Hepatocyte (in vitro differentiated cells): ENCODE data around the gene FNIP2. TPM values are rescaled to one million over a fixed set of nuclear protein-coding genes. Genes with fewer than 3 reads are reported as not detected.
A peak's percentile ranks its signal among the peaks of the same experiment; 100 is the strongest.

ENCODE experiments used
- DNase-seq: peaks from one replicate; pipeline ENCODE4 v3.0.0-alpha.2; 2016; ENCODE audit warnings: low spot score
- H2AFZ ChIP-seq: fragments of 200-600 bp; sonication (generic); 2 replicates; pipeline ENCODE4 v1.6.0; 2016; ENCODE audit warnings: antibody characterized with exemption, mild to moderate bottlenecking
- H3K27ac ChIP-seq: fragments of 200-600 bp; sonication (generic); 2 replicates; pipeline ENCODE4 v1.5.1; 2016; ENCODE audit warnings: mild to moderate bottlenecking
- H3K27me3 ChIP-seq: fragments of 200-600 bp; sonication (generic); 2 replicates; pipeline ENCODE4 v1.6.1; 2016
- H3K36me3 ChIP-seq: fragments of 200-600 bp; sonication (generic); replicated peaks from 2 replicates; pipeline ENCODE4 v1.5.1; 2016; ENCODE audit warnings: low read depth; ENCODE audit not compliant: insufficient read depth
- H3K4me1 ChIP-seq: fragments of 200-600 bp; sonication (generic); 2 replicates; pipeline ENCODE4 v1.5.1; 2016; ENCODE audit warnings: mild to moderate bottlenecking, moderate library complexity; ENCODE audit not compliant: insufficient read depth
- H3K4me2 ChIP-seq: fragments of 200-600 bp; sonication (generic); 2 replicates; pipeline ENCODE4 v1.6.0; 2016
- H3K4me3 ChIP-seq: fragments of 200-600 bp; sonication (generic); 2 replicates; pipeline ENCODE4 v1.5.1; 2016; ENCODE audit warnings: mild to moderate bottlenecking
- H3K79me2 ChIP-seq: fragments of 200-600 bp; sonication (generic); 2 replicates; pipeline ENCODE4 v1.6.0; 2017; ENCODE audit warnings: mild to moderate bottlenecking
- H3K9me2 ChIP-seq: fragments of 200-600 bp; sonication (generic); replicated peaks from 2 replicates; pipeline ENCODE4 v1.6.0; 2017; ENCODE audit warnings: mild to moderate bottlenecking; ENCODE audit not compliant: insufficient read depth
- H3K9me3 ChIP-seq: fragments of 200-600 bp; sonication (generic); 2 replicates; pipeline ENCODE4 v1.5.1; 2016; ENCODE audit warnings: low read depth, mild to moderate bottlenecking
- H4K20me1 ChIP-seq: fragments of 200-600 bp; sonication (generic); 2 replicates; pipeline ENCODE4 v1.6.0; 2016; ENCODE audit warnings: mild to moderate bottlenecking; ENCODE audit not compliant: insufficient read depth, poor library complexity, severe bottlenecking
- CTCF ChIP-seq: fragments of 200-600 bp; sonication (generic); IDR thresholded peaks from 2 replicates; pipeline ENCODE4 v1.5.1; 2016; ENCODE audit warnings: antibody characterized with exemption, mild to moderate bottlenecking; ENCODE audit not compliant: poor library complexity
- EZH2 ChIP-seq: fragments of 200-600 bp; sonication (generic); IDR thresholded peaks from 2 replicates; pipeline ENCODE4 v1.6.1; 2016; ENCODE audit warnings: antibody characterized with exemption, mild to moderate bottlenecking, borderline replicate concordance
- EZH2phosphoT487 ChIP-seq: fragments of 200-600 bp; sonication (generic); IDR thresholded peaks from one replicate; pipeline ENCODE4 v1.6.1; 2018; ENCODE audit warnings: antibody characterized with exemption, mild to moderate bottlenecking, low read depth, moderate library complexity; ENCODE audit not compliant: unreplicated experiment, severe bottlenecking
- WGBS: methylation state at CpG from one replicate; pipeline ENCODE4 v1.1.6; 2016; ENCODE audit warnings: low lambda C conversion rate; ENCODE audit errors: missing lambda C conversion rate; 5-methylcytosine and 5-hydroxymethylcytosine counted together
- polyA plus RNA-seq: library from polyadenylated mRNA; unstranded; fragments of >200 nt; fragmentation: Nextera tagmentation; extraction: Ambion mirVana; gene quantifications from 2 replicates; pipeline ENCODE4 v1.2.1, GENCODE V29; 2016
- total RNA-seq: library from RNA; depleted of rRNA; stranded (reverse); fragments of >200 nt; gene quantifications from 2 replicates; pipeline ENCODE4 v1.2.3, GENCODE V29; 2014

FNIP2 gene
- total and polyA plus RNA-seq, 2 experiments from 2014 or later: 20.8 to 61.0 TPM

GRCh38 chr4:158775091-158775651, 6.3 kb downstream of the FNIP2 start:
- H2AFZ ChIP-seq: peak overlapping the region; percentile 8
- peaks cover 100% of the 10 kb centered on the region for H3K79me2 ChIP-seq
- no peaks in the 10 kb centered on the region for H3K9me3 ChIP-seq
- whole genome bisulfite sequencing: 56% methylated on average over 1 of the region's 1 CpG
- H4K20me1 ChIP-seq: no peaks in the 10 kb centered on the region
- peak; percentile 36 for DNase-seq
- H3K4me2 ChIP-seq: peak overlapping the region; percentile 26
- no peaks in the 10 kb centered on the region for H3K27me3 ChIP-seq
- no peaks in the 10 kb centered on the region for H3K36me3 ChIP-seq
- H3K4me3 ChIP-seq: no peak overlapping the region
- TF ChIP-seq EZH2phosphoT487 (no peak), EZH2 (no peak)
- H3K4me1 ChIP-seq: peaks cover 41% of the 10 kb centered on the region
- no peaks in the 10 kb centered on the region for H3K9me2 ChIP-seq
- peak overlapping the region; percentile 76 for H3K27ac ChIP-seq

- H3K9me2 ChIP-seq: no peaks in the 10 kb centered on the region
- H3K27ac ChIP-seq: no peak overlapping the region
- no peaks in the 10 kb centered on the region for H4K20me1 ChIP-seq
- H3K79me2 ChIP-seq: peaks cover 100% of the 10 kb centered on the region
- TF ChIP-seq EZH2 (no peak), EZH2phosphoT487 (no peak), CTCF (no peak)
- H3K4me3 ChIP-seq: no peak overlapping the region
- DNase-seq: no peak
- 33% methylated on average over 1 of the region's 1 CpG for WGBS
- H3K4me2 ChIP-seq: no peak overlapping the region
- no peak overlapping the region for H2AFZ ChIP-seq
- no peaks in the 10 kb centered on the region for H3K36me3 ChIP-seq
- no peaks in the 10 kb centered on the region for H3K27me3 ChIP-seq
- H3K4me1 ChIP-seq: peaks cover 36% of the 10 kb centered on the region
- no peaks in the 10 kb centered on the region for H3K9me3 ChIP-seq
Observed at GRCh38 chr4:158776106-158776505, 7.3 kb downstream of the FNIP2 start.

- H3K36me3 ChIP-seq: no peaks in the 10 kb centered on the region
- H3K27me3 ChIP-seq: no peaks in the 10 kb centered on the region
- no peaks in the 10 kb centered on the region for H3K9me2 ChIP-seq
- no peak for TF ChIP-seq CTCF
- H4K20me1 ChIP-seq: no peaks in the 10 kb centered on the region
- no peak overlapping the region for H3K4me3 ChIP-seq
- H2AFZ ChIP-seq: no peak overlapping the region
- H3K27ac ChIP-seq: peak overlapping the region; percentile 8
- peak; percentile 22 for DNase-seq
- WGBS: 63% methylated on average over 6 of the region's 6 CpGs
- peak overlapping the region; percentile 42 for H3K4me2 ChIP-seq
- H3K4me1 ChIP-seq: peaks cover 44% of the 10 kb centered on the region
- peaks cover 92% of the 10 kb centered on the region for H3K79me2 ChIP-seq
- H3K9me3 ChIP-seq: no peaks in the 10 kb centered on the region
Observed at GRCh38 chr4:158777423-158778155, 8.8 kb downstream of the FNIP2 start.

GRCh38 chr4:158778156-158778711, 9.4 kb downstream of the FNIP2 start:
- Histone ChIP-seq H3K9me2 (no peaks in the 10 kb centered on the region), H3K36me3 (no peaks in the 10 kb centered on the region), H4K20me1 (no peaks in the 10 kb centered on the region), H3K79me2 (peaks cover 86% of the 10 kb centered on the region), H2AFZ (no peak overlapping the region), H3K4me3 (no peak overlapping the region), H3K27me3 (no peaks in the 10 kb centered on the region), H3K4me1 (peaks cover 49% of the 10 kb centered on the region), H3K9me3 (no peaks in the 10 kb centered on the region), H3K27ac (no peak overlapping the region), H3K4me2 (no peak overlapping the region)
- DNase-seq: no peak
- WGBS: 97% methylated on average over 2 of the region's 2 CpGs
- TF ChIP-seq EZH2phosphoT487: no peak
